Mucosa of descending colon (tissue), 3 donors: ENCODE data around the gene PGAP3. TPM values are rescaled to one million over a fixed set of nuclear protein-coding genes. Genes with fewer than 3 reads are reported as not detected.

Experiments
- ATAC-seq: fragments of 200-7000 bp; cut with Tn5 transposase; one replicate; pipeline ENCODE4 v1.9.1; 2020; ENCODE audit warnings: mild to moderate bottlenecking, moderate library complexity
- DNase-seq, 3 donors: peaks; one replicate each; pipeline ENCODE4 v3.0.0-alpha.2; 2020
- H3K36me3 ChIP-seq: fragments of 200-600 bp; one replicate; pipeline ENCODE4 v1.8.0; 2021; ENCODE audit warnings: low read depth, mild to moderate bottlenecking
- H3K4me1 ChIP-seq: fragments of 200-600 bp; one replicate; pipeline ENCODE4 v1.8.0; 2021; ENCODE audit warnings: low read depth, mild to moderate bottlenecking
- H3K4me3 ChIP-seq: fragments of 200-600 bp; one replicate; pipeline ENCODE4 v1.8.0; 2021; ENCODE audit warnings: mild to moderate bottlenecking
- H3K9me3 ChIP-seq: fragments of 200-600 bp; one replicate; pipeline ENCODE4 v1.8.0; 2021; ENCODE audit warnings: mild to moderate bottlenecking
- intact Hi-C, 2 donors: fragments of 100-400 bp; cut with DNase I in 1 of 2; cut with micrococcal nuclease in 1 of 2; formaldehyde crosslinking; loops; one replicate each; pipeline versions ENCODE4 v1.11.0 to v1.11.1; 2022; cut with DNase I, micrococcal nuclease
- total RNA-seq, 3 donors: library from RNA; stranded (reverse); fragmentation: NEBNext Ultra II Directional in 2 of 3; extraction: Animal tissue kit (Norgen Biotek cat#: 25700) in 2 of 3; gene quantifications; one replicate each; pipeline versions ENCODE4 v1.2.1 to v1.2.4, GENCODE V29; 2021 to 2023
- TF ChIP-seq, protein P1 (sequence below): fragments of 200-600 bp; IDR thresholded peaks from one replicate; pipeline ENCODE4 v1.8.0; 2022; ENCODE audit warnings: antibody characterized with exemption, mild to moderate bottlenecking
- donor health status: DM: no; HTN: no; CAD: no; lungs with moderate emphysema.
- donor health status: DM: no; HTN: no; CAD: no.
- donor health status: DM: no; HTN: yes; CAD: no.

PGAP3 gene
- total RNA-seq, 3 donors from 2014 or later, result 27.7 to 74.6 (median 47.9) TPM

DNA sequence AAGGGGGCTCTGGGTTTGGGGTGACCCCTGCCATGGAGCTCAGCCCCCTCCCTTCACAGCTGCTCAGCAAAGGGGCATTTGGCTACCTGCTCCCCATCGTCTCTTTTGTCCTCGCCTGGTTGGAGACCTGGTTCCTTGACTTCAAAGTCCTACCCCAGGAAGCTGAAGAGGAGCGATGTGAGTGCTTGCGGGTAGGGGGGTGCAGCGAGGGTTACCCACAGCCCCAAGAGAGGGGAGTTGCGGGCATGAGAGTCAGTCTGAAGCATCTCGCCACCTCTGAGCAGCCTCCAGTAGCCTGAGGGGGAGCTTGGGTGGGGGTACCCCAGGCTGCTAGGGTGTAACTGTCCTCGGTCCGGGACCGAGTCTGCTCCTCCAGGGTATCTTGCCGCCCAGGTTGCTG lies 29.5 kb downstream of the PGAP3 start:
- ATAC-seq (no peak), DNase-seq (no peak)
- H3K4me3 ChIP-seq, result no peak overlapping the region
- H3K4me1 ChIP-seq, result peaks cover 16% of the 10 kb centered on the region
- H3K36me3 ChIP-seq, result no peaks in the 10 kb centered on the region
- no peaks in the 10 kb centered on the region for H3K9me3 ChIP-seq
- TF ChIP-seq, protein P1, sequence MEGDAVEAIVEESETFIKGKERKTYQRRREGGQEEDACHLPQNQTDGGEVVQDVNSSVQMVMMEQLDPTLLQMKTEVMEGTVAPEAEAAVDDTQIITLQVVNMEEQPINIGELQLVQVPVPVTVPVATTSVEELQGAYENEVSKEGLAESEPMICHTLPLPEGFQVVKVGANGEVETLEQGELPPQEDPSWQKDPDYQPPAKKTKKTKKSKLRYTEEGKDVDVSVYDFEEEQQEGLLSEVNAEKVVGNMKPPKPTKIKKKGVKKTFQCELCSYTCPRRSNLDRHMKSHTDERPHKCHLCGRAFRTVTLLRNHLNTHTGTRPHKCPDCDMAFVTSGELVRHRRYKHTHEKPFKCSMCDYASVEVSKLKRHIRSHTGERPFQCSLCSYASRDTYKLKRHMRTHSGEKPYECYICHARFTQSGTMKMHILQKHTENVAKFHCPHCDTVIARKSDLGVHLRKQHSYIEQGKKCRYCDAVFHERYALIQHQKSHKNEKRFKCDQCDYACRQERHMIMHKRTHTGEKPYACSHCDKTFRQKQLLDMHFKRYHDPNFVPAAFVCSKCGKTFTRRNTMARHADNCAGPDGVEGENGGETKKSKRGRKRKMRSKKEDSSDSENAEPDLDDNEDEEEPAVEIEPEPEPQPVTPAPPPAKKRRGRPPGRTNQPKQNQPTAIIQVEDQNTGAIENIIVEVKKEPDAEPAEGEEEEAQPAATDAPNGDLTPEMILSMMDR, result no peak
- intact Hi-C loops, result no loop called here

DNA sequence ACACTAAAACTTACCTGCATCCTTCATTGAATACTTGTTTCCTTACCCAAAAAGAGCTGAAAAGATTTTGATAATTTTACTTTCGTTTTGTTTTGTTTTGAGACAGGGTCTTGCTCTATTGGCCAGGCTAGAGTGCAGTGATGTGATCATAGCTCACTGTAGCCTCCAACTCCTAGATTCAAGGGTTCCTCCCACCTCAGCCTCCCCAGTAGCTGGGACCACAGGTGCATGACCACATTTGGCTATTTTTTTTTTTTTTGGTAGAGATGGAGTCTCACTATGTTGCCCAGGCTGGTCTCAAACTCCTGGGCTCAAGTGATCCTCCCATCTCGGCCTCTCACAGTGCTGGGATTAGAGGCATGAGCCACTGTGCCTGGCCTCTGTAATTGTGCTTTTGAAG lies 32.8 kb downstream of the PGAP3 start:
- Histone ChIP-seq H3K9me3 (no peaks in the 10 kb centered on the region), H3K4me3 (no peak overlapping the region), H3K36me3 (no peaks in the 10 kb centered on the region), H3K4me1 (peaks cover 30% of the 10 kb centered on the region)
- intact Hi-C loops, result no loop called here
- TF ChIP-seq, protein P1, result no peak
- no peak for DNase-seq
- no peak for ATAC-seq

DNA sequence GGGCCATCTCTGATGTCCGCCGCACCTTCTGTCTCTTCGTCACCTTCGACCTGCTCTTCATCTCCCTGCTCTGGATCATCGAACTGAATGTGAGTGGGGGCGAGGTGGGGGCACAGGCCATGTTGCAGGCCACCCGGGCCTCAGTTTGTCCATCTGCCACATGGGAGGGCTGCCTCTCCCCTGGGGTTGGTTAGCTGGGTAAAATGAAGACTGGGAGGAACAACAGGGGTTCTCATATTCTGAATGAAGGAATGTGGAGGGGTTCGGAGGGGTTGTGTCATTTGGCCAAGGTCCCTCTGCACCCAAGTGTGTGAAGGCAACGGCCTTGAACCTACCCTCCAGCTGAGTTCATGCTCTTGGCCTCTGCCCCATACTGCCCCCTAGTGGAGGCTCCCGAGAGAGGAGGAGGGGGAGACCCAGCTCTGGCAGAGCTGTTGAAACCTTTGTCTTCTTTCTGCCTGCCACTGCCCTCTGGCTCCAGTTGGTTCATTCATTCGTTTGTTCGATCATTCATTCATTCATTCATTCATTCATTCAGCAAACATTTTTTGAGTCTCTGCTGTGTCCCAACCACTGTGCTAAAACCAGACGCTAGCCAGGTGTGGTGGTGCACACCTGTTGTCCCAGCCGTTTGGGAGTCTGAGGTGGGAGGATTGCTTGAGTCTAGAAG lies 34.1 kb downstream of the PGAP3 start:
- Histone ChIP-seq H3K4me3 (no peak overlapping the region), H3K4me1 (peaks cover 30% of the 10 kb centered on the region), H3K9me3 (no peaks in the 10 kb centered on the region), H3K36me3 (no peaks in the 10 kb centered on the region)
- intact Hi-C loops, result no loop called here
- TF ChIP-seq, protein P1, result peak; percentile 81
- peak; percentile 72 to 89 (median 86) for DNase-seq
- ATAC-seq, result peak; percentile 74

DNA sequence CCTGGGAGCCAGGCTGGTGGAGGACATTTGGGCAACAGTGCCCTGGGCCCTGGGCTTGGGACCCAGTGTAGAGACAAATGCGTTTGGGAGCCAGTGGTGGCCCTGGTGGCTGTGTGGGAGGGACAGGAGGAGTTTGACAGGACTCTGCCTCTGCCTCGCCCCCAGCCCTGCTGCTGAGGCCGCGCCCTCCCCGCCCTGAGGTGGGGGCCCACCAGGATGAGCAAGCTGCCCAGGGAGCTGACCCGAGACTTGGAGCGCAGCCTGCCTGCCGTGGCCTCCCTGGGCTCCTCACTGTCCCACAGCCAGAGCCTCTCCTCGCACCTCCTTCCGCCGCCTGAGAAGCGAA lies 34.6 kb downstream of the PGAP3 start:
- Histone ChIP-seq H3K4me1 (peaks cover 30% of the 10 kb centered on the region), H3K36me3 (no peaks in the 10 kb centered on the region), H3K4me3 (no peak overlapping the region), H3K9me3 (no peaks in the 10 kb centered on the region)
- intact Hi-C loops, result no loop called here
- TF ChIP-seq, protein P1, result no peak
- DNase-seq (no peak), ATAC-seq (peak; percentile 12)

DNA sequence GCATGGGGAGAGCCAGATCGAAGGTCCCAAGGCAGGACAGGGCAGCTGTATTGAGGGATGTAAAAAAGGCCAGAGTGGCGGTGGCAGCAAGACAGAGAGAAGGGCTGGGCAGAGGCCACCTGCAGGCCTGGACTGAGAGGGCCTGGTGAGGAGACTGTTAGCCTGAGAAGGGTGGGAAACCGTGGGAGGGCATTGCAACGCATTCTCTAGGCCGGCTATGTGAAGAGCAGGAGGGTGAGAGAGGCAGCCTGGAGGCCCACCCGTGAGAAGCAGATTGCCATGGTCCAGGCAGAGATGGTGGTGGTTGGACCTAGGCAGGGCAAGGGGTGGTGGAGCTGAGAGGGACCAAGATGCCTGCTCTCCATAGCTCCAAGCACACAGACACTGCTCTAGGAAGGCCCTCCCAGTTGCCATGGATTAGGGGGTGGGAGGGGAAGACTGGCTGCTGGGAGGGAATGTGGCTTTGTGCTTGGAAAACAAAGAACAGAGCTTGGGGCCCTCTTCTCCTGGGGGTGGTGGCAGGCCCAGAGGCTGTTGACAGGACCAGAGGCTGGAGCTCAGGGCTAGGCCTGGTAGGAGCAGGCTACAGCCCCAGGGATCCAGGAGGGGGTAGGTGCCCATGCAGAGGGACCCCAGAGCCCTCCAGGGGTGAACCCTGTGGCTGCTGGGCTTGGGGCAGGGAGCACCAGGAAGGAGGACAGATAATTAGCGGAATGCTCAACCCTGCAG lies 35.1 kb downstream of the PGAP3 start:
- H3K9me3 ChIP-seq, result no peaks in the 10 kb centered on the region
- H3K4me3 ChIP-seq, result no peak overlapping the region
- DNase-seq (peak in 1 of 3 donors; percentile 51), ATAC-seq (peak; percentile 59)
- peaks cover 30% of the 10 kb centered on the region for H3K4me1 ChIP-seq
- intact Hi-C loops, result no loop called here
- TF ChIP-seq, protein P1, result no peak
- H3K36me3 ChIP-seq, result no peaks in the 10 kb centered on the region
